ENCODE data around the gene MYO1C.
A peak's percentile ranks its signal among the peaks of the same experiment; 100 is the strongest.

The MYO1C gene

GRCh38 chr17:1464186-1464585, 28.3 kb downstream of the MYO1C start:
- no peaks in the 10 kb centered on the region for H3K79me1 ChIP-seq (ENCODE audit: low read length)
- H3K9ac ChIP-seq (ENCODE audit: low read length), result no peak overlapping the region
- H3K4me2 ChIP-seq (ENCODE audit: low read length), result no peak overlapping the region
- no peak overlapping the region for H2AFZ ChIP-seq (ENCODE audit: insufficient read depth, low read length, poor library complexity)
- no peak for DNase-seq
- WGBS (ENCODE audit: extremely low coverage, insufficient coverage, insufficient read length), result no CpG with 5 or more reads among the region's 8 CpGs
- H3K36me3 ChIP-seq (ENCODE audit: control insufficient read depth in 1 of 2, insufficient read depth in 2 of 2, low read length in 2 of 2), result peaks cover 44 to 48% of the 10 kb centered on the region in 2 experiments
- H3K4me1 ChIP-seq (ENCODE audit: control insufficient read depth in 1 of 2, insufficient read depth in 2 of 2, low read length in 2 of 2), result peaks cover 4 to 9% of the 10 kb centered on the region in 2 experiments
- no peaks in the 10 kb centered on the region for H3K79me2 ChIP-seq (ENCODE audit: control insufficient read depth, insufficient read depth, low read length, poor library complexity)
- no peaks in the 10 kb centered on the region for H3K9me3 ChIP-seq (ENCODE audit: insufficient read depth, low read depth, low read length)
- H4K12ac ChIP-seq (ENCODE audit: low read depth, low read length), result no peak overlapping the region
- no peak overlapping the region for H3K4ac ChIP-seq (ENCODE audit: low read depth, low read length)
- no peak overlapping the region for H4K8ac ChIP-seq (ENCODE audit: low read depth, low read length)
- H2AK5ac ChIP-seq (ENCODE audit: low read length), result no peak overlapping the region
- no peak overlapping the region for H3K23ac ChIP-seq (ENCODE audit: low read length)
- H3K4me3 ChIP-seq (ENCODE audit: low read depth, low read length), result no peak overlapping the region
- no peak overlapping the region for H2BK5ac ChIP-seq (ENCODE audit: low read depth, low read length, poor library complexity)
- H4K91ac ChIP-seq (ENCODE audit: low read depth, low read length), result no peak overlapping the region
- H2BK120ac ChIP-seq (ENCODE audit: insufficient read depth, low read length, poor library complexity), result no peak overlapping the region
- H3K14ac ChIP-seq (ENCODE audit: low read length), result no peak overlapping the region
- no peaks in the 10 kb centered on the region for H3K27me3 ChIP-seq (ENCODE audit: insufficient read depth, low read length)
- no peak overlapping the region for H3K27ac ChIP-seq (ENCODE audit: low read depth, low read length)
- no peak overlapping the region for H3K18ac ChIP-seq (ENCODE audit: low read length)
- H2BK12ac ChIP-seq (ENCODE audit: low read length), result no peak overlapping the region

DNA sequence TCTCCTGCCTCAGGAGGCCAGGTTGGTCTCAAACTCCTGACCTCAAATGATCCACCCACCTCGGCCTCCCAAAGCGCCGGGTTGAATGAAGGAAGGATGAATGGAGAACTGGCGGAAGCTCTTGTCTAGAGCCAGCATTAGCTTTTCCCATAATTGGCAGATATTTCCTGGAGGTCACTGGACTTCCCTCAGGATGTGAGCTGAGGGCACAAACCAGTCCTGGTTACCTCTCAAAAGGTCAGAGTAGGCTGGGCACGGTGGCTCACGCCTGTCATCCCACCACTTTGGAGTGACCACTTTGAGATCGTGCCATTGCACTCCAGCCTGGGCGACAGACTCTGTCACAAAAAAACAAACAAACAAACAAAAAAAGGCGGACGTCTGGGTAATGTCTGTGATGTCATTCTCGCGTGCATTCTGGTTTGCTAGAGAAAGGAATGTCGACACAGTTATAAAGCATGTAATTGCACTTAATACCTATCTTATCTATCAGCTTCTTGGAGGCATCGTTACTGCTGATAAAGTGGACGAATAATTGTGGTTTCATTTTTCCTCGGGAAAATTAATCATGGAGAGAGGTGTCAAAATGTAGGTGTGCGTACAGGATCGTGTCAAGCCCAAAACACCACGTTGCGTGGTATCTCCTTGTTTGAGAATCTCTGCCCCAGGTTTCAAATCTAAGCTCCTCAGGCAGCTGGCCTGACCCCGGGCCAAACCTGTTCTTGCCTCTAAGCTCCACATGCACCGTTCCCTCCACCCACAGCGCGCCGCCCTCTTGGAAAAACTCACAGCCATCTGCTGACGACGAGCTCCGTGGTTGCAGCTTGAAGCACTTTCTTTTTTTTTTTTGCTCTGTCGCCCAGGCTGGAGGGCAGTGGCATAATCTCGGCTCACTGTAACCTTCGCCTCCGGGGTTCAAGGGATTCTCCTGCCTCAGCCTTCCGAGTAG, 30.0 kb downstream of the MYO1C start:
- Histone ChIP-seq H3K27me3 (ENCODE audit: insufficient read depth, low read length) (no peaks in the 10 kb centered on the region), H3K36me3 (ENCODE audit: control insufficient read depth in 1 of 2, insufficient read depth in 2 of 2, low read length in 2 of 2) (peaks cover 29 to 33% of the 10 kb centered on the region in 2 experiments), H3K9me3 (ENCODE audit: insufficient read depth, low read depth, low read length) (no peaks in the 10 kb centered on the region), H3K4me3 (ENCODE audit: low read depth, low read length) (peak overlapping the region; percentile 23), H3K79me1 (ENCODE audit: low read length) (no peaks in the 10 kb centered on the region), H3K23ac (ENCODE audit: low read length) (no peak overlapping the region), H2BK120ac (ENCODE audit: insufficient read depth, low read length, poor library complexity) (no peak overlapping the region), H3K4me1 (ENCODE audit: control insufficient read depth in 1 of 2, insufficient read depth in 2 of 2, low read length in 2 of 2) (peaks cover 0 to 4% of the 10 kb centered on the region in 2 experiments), H3K79me2 (ENCODE audit: control insufficient read depth, insufficient read depth, low read length, poor library complexity) (no peaks in the 10 kb centered on the region), H3K4me2 (ENCODE audit: low read length) (no peak overlapping the region), H3K18ac (ENCODE audit: low read length) (no peak overlapping the region), H3K27ac (ENCODE audit: low read depth, low read length) (no peak overlapping the region), H4K12ac (ENCODE audit: low read depth, low read length) (no peak overlapping the region), H4K91ac (ENCODE audit: low read depth, low read length) (no peak overlapping the region), H2AK5ac (ENCODE audit: low read length) (no peak overlapping the region), H3K9ac (ENCODE audit: low read length) (no peak overlapping the region), H4K8ac (ENCODE audit: low read depth, low read length) (no peak overlapping the region), H2BK5ac (ENCODE audit: low read depth, low read length, poor library complexity) (no peak overlapping the region), H3K4ac (ENCODE audit: low read depth, low read length) (no peak overlapping the region), H3K14ac (ENCODE audit: low read length) (no peak overlapping the region), H2AFZ (ENCODE audit: insufficient read depth, low read length, poor library complexity) (no peak overlapping the region), H2BK12ac (ENCODE audit: low read length) (no peak overlapping the region)
- peak; percentile 82 to 91 for DNase-seq
- no CpG with 5 or more reads among the region's 33 CpGs for WGBS (ENCODE audit: extremely low coverage, insufficient coverage, insufficient read length)

DNA sequence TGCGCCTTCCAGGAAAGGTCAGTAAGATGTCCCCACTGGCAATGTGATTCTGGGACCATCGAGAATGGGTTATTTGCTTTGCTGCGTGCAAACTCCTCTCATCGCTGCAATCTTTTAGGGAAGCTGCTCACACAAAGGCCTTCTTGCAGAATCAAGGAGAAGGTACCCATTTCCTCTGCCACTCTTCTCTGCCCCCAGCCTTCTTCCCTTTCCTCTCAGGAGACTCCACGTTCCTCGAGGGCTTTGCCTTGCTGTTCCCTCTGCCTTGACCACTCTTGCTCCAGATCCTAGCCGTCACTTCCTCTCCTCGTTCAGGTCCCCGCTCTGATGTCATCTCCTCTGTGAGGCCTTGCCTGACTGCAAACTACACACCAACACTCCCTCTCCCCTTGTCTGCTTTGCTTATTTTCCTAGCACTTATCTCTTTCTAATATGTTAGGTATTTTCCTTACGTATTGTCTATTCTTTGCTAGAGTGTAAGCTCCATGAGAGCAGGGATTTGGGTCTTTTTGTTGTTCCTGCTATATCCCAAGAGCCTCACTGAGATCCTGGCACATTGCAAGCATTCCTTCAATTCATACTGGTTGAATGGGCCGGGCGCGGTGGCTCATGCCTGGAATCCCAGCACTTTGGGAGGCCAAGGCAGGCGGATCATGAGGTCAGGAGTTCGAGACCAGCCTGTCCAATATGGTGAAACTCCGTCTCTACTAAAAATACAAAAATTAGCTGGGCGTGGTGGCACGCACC, 31.1 kb downstream of the MYO1C start:
- Histone ChIP-seq H3K4me1 (ENCODE audit: control insufficient read depth in 1 of 2, insufficient read depth in 2 of 2, low read length in 2 of 2) (peaks cover 2 to 7% of the 10 kb centered on the region in 2 experiments), H3K79me2 (ENCODE audit: control insufficient read depth, insufficient read depth, low read length, poor library complexity) (no peaks in the 10 kb centered on the region), H2BK12ac (ENCODE audit: low read length) (no peak overlapping the region), H3K9me3 (ENCODE audit: insufficient read depth, low read depth, low read length) (no peaks in the 10 kb centered on the region), H3K9ac (ENCODE audit: low read length) (no peak overlapping the region), H2AK5ac (ENCODE audit: low read length) (no peak overlapping the region), H3K4ac (ENCODE audit: low read depth, low read length) (no peak overlapping the region), H2AFZ (ENCODE audit: insufficient read depth, low read length, poor library complexity) (no peak overlapping the region), H3K4me2 (ENCODE audit: low read length) (no peak overlapping the region), H3K36me3 (ENCODE audit: control insufficient read depth in 1 of 2, insufficient read depth in 2 of 2, low read length in 2 of 2) (peaks cover 21 to 23% of the 10 kb centered on the region in 2 experiments), H2BK5ac (ENCODE audit: low read depth, low read length, poor library complexity) (no peak overlapping the region), H3K27me3 (ENCODE audit: insufficient read depth, low read length) (no peaks in the 10 kb centered on the region), H3K14ac (ENCODE audit: low read length) (no peak overlapping the region), H3K4me3 (ENCODE audit: low read depth, low read length) (no peak overlapping the region), H2BK120ac (ENCODE audit: insufficient read depth, low read length, poor library complexity) (no peak overlapping the region), H3K23ac (ENCODE audit: low read length) (no peak overlapping the region), H4K8ac (ENCODE audit: low read depth, low read length) (no peak overlapping the region), H4K91ac (ENCODE audit: low read depth, low read length) (no peak overlapping the region), H3K27ac (ENCODE audit: low read depth, low read length) (no peak overlapping the region), H3K79me1 (ENCODE audit: low read length) (no peaks in the 10 kb centered on the region), H3K18ac (ENCODE audit: low read length) (no peak overlapping the region), H4K12ac (ENCODE audit: low read depth, low read length) (no peak overlapping the region)
- no CpG with 5 or more reads among the region's 18 CpGs for WGBS (ENCODE audit: extremely low coverage, insufficient coverage, insufficient read length)
- DNase-seq, result peak in 1 of 2 donors; percentile 47

DNA sequence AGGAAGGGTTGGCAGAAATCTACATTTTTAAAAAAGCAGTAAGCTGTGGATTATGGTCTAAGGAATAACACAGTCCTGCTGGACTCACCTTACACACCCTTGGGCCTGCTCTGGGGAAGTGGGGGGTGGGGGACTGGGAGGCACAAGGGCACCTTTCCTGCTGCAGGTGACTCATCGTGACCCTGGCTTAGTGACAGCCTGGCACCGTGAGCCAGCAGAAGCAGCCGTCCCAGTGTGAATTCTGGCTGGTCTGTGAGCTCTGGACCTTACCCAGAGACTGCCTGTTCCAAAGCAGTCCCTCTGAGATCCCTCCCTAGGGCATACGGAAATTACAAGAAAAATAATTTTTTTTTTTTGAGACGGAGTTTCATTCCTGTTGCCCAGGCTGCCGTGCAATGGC, 32.3 kb downstream of the MYO1C start:
- peaks cover 11 to 12% of the 10 kb centered on the region in 2 experiments for H3K36me3 ChIP-seq (ENCODE audit: control insufficient read depth in 1 of 2, insufficient read depth in 2 of 2, low read length in 2 of 2)
- no peak overlapping the region for H3K23ac ChIP-seq (ENCODE audit: low read length)
- WGBS (ENCODE audit: extremely low coverage, insufficient coverage, insufficient read length), result no CpG with 5 or more reads among the region's 6 CpGs
- no peak overlapping the region for H2BK120ac ChIP-seq (ENCODE audit: insufficient read depth, low read length, poor library complexity)
- peaks cover 2% of the 10 kb centered on the region for H3K9me3 ChIP-seq (ENCODE audit: insufficient read depth, low read depth, low read length)
- H3K14ac ChIP-seq (ENCODE audit: low read length), result no peak overlapping the region
- H3K4me2 ChIP-seq (ENCODE audit: low read length), result no peak overlapping the region
- no peak overlapping the region for H3K4ac ChIP-seq (ENCODE audit: low read depth, low read length)
- no peak overlapping the region for H4K91ac ChIP-seq (ENCODE audit: low read depth, low read length)
- H3K9ac ChIP-seq (ENCODE audit: low read length), result no peak overlapping the region
- no peak overlapping the region for H3K27ac ChIP-seq (ENCODE audit: low read depth, low read length)
- H2AK5ac ChIP-seq (ENCODE audit: low read length), result no peak overlapping the region
- no peak for DNase-seq
- no peak overlapping the region for H3K4me3 ChIP-seq (ENCODE audit: low read depth, low read length)
- H4K8ac ChIP-seq (ENCODE audit: low read depth, low read length), result no peak overlapping the region
- no peak overlapping the region for H2AFZ ChIP-seq (ENCODE audit: insufficient read depth, low read length, poor library complexity)
- no peaks in the 10 kb centered on the region for H3K27me3 ChIP-seq (ENCODE audit: insufficient read depth, low read length)
- H3K18ac ChIP-seq (ENCODE audit: low read length), result no peak overlapping the region
- peaks cover 2 to 7% of the 10 kb centered on the region in 2 experiments for H3K4me1 ChIP-seq (ENCODE audit: control insufficient read depth in 1 of 2, insufficient read depth in 2 of 2, low read length in 2 of 2)
- H2BK5ac ChIP-seq (ENCODE audit: low read depth, low read length, poor library complexity), result no peak overlapping the region
- H3K79me1 ChIP-seq (ENCODE audit: low read length), result peaks cover 8% of the 10 kb centered on the region
- no peak overlapping the region for H4K12ac ChIP-seq (ENCODE audit: low read depth, low read length)
- H2BK12ac ChIP-seq (ENCODE audit: low read length), result no peak overlapping the region
- H3K79me2 ChIP-seq (ENCODE audit: control insufficient read depth, insufficient read depth, low read length, poor library complexity), result peaks cover 8% of the 10 kb centered on the region
